Type B pancreatic cell (in vitro differentiated cells): Measurements from ENCODE around the gene NELFE. TPM values are rescaled to one million over a fixed set of nuclear protein-coding genes. Genes with fewer than 3 reads are reported as not detected.

Source experiments
- DNase-seq: peaks from one replicate; pipeline ENCODE4 v3.0.0; 2021; ENCODE audit warnings: mixed read lengths; ENCODE audit not compliant: unreplicated experiment; ENCODE audit errors: extremely low spot score
- H3K27ac Mint-ChIP-seq: 2 replicates; pipeline ENCODE4 v1.8.0; 2021; ENCODE audit warnings: mild to moderate bottlenecking, mixed read lengths
- H3K27me3 Mint-ChIP-seq: 2 replicates; pipeline ENCODE4 v1.8.0; 2021; ENCODE audit warnings: mixed read lengths
- H3K36me3 Mint-ChIP-seq: 2 replicates; pipeline ENCODE4 v1.8.0; 2021; ENCODE audit warnings: mixed read lengths
- H3K4me1 Mint-ChIP-seq: one replicate; pipeline ENCODE4 v1.8.0; 2021; ENCODE audit warnings: mixed read lengths; ENCODE audit not compliant: unreplicated experiment
- H3K4me3 Mint-ChIP-seq: 2 replicates; pipeline ENCODE4 v1.8.0; 2021; ENCODE audit warnings: mild to moderate bottlenecking, mixed read lengths
- H3K9me3 Mint-ChIP-seq: 2 replicates; pipeline ENCODE4 v1.8.0; 2021; ENCODE audit warnings: mixed read lengths
- CTCF ChIP-seq: fragments of 200-600 bp; sonication (generic); conservative IDR thresholded peaks from 2 replicates; pipeline ENCODE4 v1.5.0; 2021; ENCODE audit warnings: antibody characterized with exemption, mild to moderate bottlenecking
- total RNA-seq: library from RNA; stranded (reverse); gene quantifications from 2 replicates; pipeline ENCODE4 v1.2.1, GENCODE V29; 2021; ENCODE audit warnings: low replicate concordance

NELFE gene
- total RNA-seq, 1 donor from 2014 or later = 73.0 TPM

DNA sequence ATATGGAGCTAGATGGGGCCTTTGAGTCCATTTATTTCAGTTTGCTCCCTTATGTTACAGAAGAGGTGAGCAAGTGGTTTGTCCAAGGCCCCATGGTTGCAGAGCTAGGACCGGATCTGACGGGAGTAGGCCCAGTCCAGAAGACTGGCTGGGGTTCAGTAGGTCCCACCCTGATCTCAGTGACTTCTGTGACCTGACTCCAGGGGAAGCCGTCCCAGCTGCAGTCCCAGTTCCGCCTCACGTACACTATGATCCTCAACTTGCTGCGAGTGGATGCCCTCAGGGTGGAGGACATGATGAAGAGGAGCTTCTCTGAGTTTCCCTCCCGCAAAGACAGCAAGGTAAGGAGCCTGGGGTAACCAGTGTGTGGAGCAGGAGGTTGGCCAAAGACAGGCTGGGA, 7.7 kb upstream of the NELFE start:
- DNase-seq = no peak
- Mint-ChIP-seq H3K27ac (no peak overlapping the region), H3K9me3 (no peaks in the 10 kb centered on the region), H3K4me3 (no peak overlapping the region), H3K4me1 (peaks cover 7% of the 10 kb centered on the region), H3K27me3 (no peaks in the 10 kb centered on the region), H3K36me3 (peaks cover 6% of the 10 kb centered on the region)
- TF ChIP-seq CTCF = no peak

- Mint-ChIP-seq H3K27ac (no peak overlapping the region), H3K36me3 (peaks cover 6% of the 10 kb centered on the region), H3K4me3 (no peak overlapping the region), H3K4me1 (peaks cover 7% of the 10 kb centered on the region), H3K9me3 (no peaks in the 10 kb centered on the region), H3K27me3 (no peaks in the 10 kb centered on the region)
- no peak for TF ChIP-seq CTCF
- no peak for DNase-seq
These were observed 6.9 kb upstream of the NELFE start for GRCh38 chr6:31965700-31966099.

DNA sequence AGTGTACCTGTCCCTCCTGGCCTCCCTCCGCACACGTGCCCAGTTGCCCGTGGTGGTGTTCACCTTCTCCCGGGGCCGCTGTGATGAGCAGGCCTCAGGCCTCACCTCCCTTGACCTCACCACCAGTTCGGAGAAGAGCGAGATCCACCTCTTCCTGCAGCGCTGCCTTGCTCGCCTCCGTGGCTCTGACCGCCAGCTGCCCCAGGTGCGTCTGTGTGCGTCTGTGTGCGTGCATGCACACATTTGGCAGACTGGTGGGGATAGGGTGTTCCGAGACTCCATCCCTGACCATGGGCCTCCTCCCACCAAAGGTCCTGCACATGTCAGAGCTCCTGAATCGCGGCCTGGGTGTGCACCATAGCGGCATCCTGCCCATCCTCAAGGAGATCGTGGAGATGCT, 5.2 kb upstream of the NELFE start:
- Mint-ChIP-seq H3K4me1 (peaks cover 11% of the 10 kb centered on the region), H3K9me3 (no peaks in the 10 kb centered on the region), H3K36me3 (no peaks in the 10 kb centered on the region), H3K4me3 (no peak overlapping the region), H3K27me3 (no peaks in the 10 kb centered on the region), H3K27ac (no peak overlapping the region)
- no peak for TF ChIP-seq CTCF
- no peak for DNase-seq

DNA sequence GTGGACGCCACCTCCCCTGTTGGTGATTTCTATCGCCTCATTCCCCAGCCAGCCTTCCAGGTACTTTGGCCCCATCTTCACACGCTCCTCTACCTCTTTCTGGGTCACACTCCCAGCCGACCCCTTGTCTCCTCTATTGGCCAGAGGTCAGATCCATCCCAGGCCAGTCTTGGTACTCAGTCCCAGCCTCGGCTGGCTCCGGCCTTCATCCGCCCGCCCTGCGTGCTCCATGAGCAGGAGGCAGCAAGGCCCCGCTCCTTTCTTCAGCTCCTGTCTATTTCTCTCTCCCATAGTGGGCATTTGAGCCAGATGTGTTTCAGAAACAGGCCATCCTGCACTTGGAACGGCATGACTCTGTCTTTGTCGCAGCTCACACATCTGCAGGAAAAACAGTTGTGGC, 2.8 kb upstream of the NELFE start:
- H3K36me3 Mint-ChIP-seq = peaks cover 7% of the 10 kb centered on the region
- no peak overlapping the region for H3K27ac Mint-ChIP-seq
- no peaks in the 10 kb centered on the region for H3K9me3 Mint-ChIP-seq
- no peaks in the 10 kb centered on the region for H3K27me3 Mint-ChIP-seq
- H3K4me1 Mint-ChIP-seq = peaks cover 22% of the 10 kb centered on the region
- no peak for DNase-seq
- H3K4me3 Mint-ChIP-seq = peak overlapping the region; percentile 23
- TF ChIP-seq CTCF = no peak

- Mint-ChIP-seq H3K4me3 (peak overlapping the region; percentile 97), H3K4me1 (peaks cover 22% of the 10 kb centered on the region), H3K36me3 (peaks cover 17% of the 10 kb centered on the region), H3K27me3 (no peaks in the 10 kb centered on the region), H3K27ac (peak overlapping the region; percentile 94), H3K9me3 (no peaks in the 10 kb centered on the region)
- no peak for DNase-seq
- TF ChIP-seq CTCF = no peak
These were observed 395 bp downstream of the NELFE start for GRCh38 chr6:31958412-31958740.

GRCh38 chr6:31956796-31957195, 2.0 kb downstream of the NELFE start:
- no peak for TF ChIP-seq CTCF
- Mint-ChIP-seq H3K9me3 (no peaks in the 10 kb centered on the region), H3K4me3 (peak overlapping the region; percentile 97), H3K36me3 (peaks cover 19% of the 10 kb centered on the region), H3K4me1 (peaks cover 22% of the 10 kb centered on the region), H3K27ac (no peak overlapping the region), H3K27me3 (no peaks in the 10 kb centered on the region)
- DNase-seq = no peak
